ENCODE data around the gene BCAR1.

BCAR1 gene

DNA sequence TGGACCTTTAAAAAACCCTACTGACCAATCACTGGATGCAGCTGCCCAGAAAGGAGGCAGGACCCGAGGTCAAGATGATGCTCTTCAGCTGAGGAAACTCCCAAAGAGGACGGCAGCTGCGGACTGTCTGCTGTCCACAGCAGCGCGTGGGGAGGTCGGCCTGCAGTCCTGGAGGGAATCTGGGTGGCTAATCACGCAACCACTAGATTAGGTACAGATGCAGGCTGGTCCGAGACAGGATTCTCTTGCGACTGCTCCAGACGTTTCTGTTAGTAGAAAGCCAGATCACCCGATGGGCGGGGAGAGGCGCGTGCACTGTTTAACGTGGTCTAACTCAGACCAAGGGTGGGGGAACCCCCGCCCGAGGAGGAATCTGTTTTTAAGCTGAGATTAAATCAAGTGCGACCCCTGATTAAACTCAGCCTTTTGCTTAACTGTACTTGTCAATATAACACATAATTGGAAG lies 53.3 kb downstream of the BCAR1 start:
- DNase-seq: peak; percentile 16

DNA sequence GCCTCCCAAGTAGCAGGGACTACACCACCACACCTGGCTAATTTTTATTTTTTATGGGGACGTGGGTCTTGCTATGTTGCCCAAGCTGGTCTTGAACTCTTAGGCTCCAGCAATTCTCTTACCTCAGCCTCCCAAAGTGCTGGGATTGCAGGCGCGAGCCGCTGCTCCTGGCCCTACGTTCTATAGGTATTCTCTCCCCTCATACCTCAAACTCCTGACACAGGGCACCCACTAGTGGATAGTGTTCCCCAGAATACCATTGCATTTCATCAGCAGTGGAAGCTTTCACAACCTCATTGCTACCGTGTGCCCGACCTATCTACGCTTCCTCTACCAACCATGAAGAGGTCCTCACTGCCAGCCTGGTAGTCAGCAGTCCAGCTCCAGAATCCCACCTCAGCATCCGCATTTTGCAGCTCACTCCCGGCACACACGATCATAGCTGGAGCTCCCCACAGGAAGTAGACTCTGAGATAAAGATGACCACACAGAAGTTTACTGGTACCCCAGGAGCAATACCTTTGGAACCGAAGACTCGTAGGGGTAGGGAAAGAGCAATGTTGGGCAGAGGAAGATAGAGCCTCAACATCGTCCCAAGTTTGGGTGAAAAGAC lies 53.8 kb downstream of the BCAR1 start:
- peak; percentile 11 for DNase-seq

DNA sequence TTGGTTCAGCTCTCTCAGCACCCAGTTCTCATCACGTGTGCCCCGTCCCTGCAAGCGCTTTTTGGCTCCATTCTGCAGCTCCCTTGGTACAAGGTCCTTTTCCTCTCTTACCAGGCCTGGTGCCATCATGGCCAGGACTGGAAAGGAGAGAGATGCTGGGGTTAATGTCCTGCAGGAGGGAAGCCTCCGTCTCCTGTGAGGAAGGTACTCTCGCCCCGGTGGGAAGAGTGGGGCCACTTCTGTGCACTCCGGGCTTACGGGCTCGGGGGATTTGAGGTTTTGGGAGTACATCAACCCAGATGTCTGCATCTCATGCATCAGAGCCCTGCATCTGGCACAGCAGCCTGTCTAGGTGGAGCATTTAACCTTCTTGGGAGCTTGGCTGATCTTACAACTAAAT lies 54.6 kb downstream of the BCAR1 start:
- DNase-seq: no peak

DNA sequence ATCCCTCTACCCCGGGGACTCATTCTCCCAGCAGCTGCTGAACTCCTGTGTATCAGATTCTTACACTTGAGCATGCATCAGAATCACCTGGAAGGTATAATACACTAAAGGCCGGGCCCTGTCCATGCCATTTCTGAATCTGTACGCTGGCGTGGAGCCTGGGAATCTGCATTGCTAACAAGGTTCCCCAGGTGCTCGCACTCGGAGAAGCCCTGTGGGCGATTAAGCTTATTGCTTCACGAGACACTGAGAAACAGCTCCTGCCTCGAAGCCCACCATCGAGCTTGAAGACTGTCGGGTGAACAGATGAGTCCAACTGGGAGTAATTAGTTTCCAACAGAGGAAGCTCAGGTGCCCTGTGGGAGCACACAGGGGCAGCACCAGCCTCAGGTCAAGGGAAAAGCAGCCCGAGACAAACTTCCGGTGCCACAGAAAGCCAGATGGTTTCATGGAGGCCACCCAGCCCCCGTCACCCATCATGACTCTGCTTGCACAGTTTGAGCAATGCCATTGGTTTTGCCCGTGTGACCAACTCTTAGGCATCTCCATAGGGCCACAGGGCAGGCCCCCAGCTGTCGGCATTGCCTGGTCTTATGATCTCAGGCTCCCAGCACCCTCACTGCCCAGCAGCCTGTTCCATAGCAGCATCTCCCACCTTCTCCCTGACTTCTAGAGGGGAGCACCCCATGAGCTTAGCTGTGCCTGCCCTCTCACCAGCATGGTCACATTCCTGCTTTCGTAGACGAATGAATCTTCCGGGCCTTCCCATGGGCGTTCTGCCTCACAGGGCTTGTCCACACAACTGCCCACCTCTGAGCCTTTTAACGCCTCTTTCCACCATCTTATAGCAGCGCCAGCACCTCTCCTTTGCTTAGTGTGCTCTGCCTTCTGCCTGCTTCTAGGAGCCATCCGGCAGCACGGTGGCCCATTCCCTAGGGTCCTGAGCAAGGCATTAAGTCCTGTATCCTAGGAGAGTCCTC lies 55.3 kb downstream of the BCAR1 start:
- DNase-seq: no peak

DNA sequence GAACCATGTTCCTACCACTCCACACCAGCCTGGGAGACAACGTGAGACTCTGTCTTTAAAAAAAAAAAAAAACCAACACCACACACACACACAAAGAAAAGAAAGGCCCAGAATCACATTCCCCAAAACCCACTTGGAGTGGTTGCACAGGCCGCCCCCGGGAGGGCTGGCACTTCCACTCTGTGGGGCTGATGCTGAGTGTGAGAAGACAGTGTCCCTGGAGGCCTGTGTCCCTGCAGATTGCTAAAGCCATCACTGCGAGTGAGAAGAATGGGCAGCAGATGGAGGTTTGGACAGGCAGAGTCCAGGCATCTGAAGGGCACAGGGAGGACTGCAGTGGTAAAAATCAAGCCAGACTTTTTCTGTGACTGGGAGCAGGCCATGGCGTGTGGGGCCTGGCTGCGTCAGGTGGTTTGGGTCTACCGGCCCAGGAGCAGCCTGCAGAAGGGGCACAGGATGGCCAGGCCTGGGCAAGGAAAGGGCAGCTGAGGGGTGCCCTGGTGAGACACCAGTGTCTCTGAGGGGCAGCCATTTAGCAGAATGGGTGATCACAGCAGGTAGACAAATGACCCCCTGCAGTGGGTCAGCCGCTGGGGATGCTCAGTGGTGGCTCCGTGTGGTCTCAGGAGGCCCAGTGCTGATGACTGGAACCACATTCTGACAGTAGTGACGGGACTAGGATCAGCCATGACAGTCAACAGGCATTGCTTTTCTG lies 57.5 kb downstream of the BCAR1 start:
- DNase-seq: no peak

DNA sequence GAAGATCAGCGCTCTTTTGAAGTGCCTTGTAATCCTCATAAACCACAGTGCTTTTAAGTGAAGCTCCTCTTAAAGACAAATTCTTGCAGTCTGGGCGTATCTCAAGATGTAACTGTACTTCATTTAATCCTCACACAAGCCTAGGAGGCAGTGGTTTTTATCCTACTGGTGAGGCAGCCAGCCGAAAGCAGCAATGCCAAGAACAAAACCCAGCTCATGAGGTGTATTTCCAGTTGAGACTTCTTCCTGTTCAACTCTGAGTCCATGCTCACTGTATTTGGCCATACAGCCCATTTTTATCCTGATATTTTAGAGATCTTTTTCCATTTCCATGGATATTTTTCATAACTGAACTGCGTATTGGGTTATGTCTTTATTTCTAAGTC lies 58.2 kb downstream of the BCAR1 start:
- DNase-seq: no peak

DNA sequence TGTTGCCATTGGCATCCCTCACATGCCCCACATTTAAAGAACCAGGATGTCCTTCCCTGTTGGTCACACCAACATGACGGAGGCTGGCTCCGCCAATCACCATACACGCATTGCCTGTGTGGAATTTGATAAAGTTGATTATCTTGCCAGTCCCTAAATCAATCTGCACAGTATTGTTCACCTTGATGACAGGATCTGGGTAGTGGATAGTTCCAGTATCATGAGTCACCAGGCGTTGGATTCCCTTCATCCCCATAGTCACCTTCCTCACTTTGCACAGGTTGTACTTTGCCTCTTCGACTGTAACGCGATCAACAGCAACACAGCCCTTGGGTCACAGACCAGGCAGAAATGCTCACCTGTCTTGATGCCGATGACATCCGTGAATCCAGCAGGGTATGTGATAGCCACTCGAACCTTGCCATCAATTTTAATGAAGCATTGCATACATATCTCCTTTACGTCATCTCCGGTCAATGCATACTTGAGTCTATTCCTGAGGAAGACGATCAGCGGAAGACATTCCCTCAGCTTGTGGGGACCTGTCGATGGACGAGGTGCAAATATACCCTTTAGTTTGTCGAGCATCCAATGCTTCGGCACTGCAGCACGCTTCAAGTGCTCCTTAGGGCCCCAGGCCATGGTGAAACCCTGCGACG lies 58.7 kb downstream of the BCAR1 start:
- no peak for DNase-seq

DNA sequence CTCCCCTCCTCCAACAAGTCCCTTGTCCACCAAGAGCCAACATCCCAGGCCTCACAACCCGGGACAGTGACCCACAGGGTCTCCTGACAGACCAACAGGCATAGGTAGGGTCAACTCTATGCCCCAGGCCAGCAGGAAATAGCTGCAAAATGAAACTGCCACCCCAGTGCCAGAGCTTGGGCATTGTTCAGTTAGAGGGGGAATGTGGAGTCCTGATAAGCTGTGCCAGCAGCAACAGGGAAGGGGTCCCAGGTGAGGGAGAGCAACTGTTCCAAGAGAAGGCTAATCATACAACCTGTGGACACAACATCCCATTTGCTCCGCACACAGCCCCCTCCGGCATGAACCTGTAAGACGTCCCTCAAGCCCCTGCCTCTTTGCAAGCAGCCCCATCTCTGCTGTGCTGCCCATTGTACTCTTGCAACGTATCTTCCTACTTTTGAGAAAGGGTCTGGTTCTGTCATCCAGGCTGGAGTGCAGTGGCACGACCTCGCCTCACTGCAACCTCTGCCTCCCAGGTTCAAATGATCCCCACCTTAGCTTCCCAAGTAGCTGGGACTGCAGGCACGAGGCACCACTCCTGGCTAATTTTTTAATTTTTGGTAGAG lies 61.7 kb downstream of the BCAR1 start:
- no peak for DNase-seq

DNA sequence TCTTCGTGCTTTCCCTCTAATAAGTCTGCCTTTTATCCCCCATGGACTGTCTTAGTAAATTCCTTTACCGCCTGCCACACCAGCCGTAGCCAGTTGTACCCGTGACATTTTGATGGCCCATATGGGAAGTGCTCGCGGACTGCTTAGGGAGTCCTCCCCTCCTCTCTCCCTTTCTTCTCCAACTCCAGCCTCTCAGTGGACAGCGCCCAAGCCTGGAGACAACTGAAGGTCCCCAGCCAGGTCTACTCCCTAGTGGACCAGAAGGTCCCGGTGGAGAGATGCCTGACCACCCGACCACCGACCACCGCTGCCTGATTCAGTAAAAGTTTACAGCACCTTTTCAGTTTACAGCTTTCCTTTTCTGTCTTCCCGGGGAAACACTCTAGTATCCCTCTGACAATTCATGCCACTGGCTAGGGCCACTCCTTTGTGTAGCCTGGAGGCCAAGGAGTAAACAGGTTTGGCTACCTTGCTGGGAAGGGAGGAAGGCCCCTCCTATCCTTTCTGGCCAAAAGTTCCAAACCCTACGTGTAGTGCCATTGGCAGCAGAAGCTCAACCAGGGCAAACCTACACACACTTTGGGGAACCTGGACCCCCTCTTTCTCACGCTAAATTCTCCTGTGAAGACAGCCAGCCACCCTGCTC lies 62.5 kb downstream of the BCAR1 start:
- DNase-seq: no peak

DNA sequence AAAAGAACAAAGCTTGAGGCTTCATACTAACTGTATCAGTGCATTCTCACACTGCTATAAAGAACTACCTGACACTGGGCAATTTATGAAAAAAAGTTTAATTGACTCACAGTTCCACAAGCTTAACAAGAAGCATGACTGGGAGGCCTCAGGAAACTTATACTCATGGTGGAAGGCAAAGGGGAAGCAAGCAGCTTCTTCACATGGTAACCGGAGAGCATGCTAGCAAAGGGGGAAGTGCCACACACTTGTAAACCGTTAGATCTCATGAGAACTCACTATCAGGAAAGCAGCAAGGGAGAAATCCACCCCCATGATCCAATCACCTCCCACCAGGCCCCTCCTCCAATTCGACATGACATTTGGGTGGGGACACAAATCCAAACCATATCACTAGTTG lies 69.8 kb downstream of the BCAR1 start:
- DNase-seq: peak; percentile 30

DNA sequence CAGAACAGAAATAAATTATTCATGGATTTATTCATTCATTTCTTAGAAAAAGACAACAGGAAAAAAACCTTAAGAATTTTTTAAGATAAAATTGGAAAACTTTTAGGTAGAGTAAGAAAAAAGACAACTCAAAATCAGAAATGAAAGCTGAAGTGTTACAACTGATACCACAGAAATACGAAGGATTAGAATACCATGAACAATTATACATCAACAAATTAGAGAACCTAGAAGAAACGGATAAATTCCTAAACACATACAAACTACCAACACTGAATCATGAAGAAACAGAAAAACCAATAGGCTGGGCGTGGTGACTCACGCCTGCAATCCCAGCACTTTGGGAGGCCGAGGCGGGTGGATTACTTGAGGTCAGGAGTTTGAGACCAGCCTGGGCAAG lies 72.2 kb downstream of the BCAR1 start:
- no peak for DNase-seq

All from hematopoietic multipotent progenitor cell treated with erythropoietin and hydrocortisone succinate and interleukin-3 and kit ligand, for 6 days (in vitro differentiated cells).